T1000 (cell line): Measurements from ENCODE around the gene SQOR.
A peak's percentile ranks its signal among the peaks of the same experiment; 100 is the strongest.
"Not testable (repeated sequence)": the region's sequence is repeated elsewhere in the genome, so short reads cannot be mapped to it uniquely, and the experiment has no call there.

ENCODE experiments used
- DNase-seq: peaks from one replicate; lab custom pipeline; 2025; ENCODE audit warnings: mixed read lengths; lab: John Stamatoyannopoulos, UW

The SQOR gene

DNA sequence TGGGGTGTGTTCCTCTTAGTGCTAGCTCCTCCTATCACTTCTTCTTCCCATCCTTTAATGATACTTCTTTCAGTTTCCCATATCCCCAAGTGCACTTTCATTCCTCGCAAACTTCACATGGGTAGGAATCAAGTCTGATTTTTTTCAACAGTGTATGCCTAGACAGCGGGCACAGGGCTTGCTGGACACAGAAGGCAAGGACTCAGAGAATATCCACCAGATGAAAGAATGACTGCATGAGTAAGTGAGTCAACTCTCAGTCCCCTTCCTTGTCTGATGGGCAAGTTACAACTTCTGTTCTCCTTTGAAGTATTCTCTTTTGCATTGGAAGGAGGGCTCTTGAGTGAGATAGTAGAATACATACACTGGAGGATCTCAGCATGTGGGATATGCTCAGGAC is 3.1 kb upstream of the SQOR start:
- no peak for DNase-seq

DNA sequence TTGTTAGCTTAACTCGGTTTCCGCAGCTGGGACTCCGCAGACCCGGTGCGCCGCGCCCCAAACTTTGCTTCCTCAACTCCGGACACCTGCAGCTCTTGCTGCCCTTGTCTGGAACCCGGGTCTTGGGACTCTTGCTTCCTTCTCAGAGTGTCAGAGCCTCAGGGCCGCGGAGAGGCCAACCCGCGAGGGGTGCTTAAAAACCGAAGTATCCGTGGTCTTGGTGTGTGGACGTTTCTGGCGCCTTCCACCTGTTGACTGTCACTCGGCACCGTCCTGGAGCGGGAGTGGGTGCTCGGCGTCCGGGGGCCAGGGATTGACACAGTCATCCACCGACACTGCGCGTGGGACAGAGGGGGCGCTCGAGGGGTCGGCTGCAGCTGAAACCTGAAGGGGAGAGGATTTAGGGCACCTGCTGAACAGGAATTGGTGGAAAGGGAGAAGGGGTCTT is 386 bp downstream of the SQOR start:
- no peak for DNase-seq

DNA sequence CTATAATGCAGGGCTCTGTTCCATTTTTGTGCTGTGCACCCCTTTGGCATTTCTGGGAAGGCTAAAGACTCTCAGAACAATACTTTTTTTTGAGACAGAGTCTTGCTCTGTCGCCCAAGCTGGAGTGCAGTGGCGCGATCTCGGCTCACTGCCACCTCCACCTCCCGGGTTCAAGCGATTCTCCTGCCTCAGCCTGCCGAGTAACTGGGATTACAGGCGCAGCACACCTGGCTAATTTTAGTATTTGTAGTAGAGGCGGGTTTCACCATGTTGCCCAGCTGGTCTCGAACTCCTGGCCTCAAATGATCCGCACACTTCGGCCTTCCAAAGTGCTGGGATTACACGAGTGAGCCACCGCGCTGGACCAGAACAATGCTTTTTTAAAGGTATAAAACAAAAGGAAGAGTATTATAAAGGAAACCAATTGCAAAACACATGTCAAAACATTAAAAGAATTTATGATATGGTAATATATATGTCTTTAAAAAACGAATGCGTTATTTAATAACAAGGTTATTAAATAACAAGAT is 999 bp downstream of the SQOR start:
- no peak for DNase-seq

DNA sequence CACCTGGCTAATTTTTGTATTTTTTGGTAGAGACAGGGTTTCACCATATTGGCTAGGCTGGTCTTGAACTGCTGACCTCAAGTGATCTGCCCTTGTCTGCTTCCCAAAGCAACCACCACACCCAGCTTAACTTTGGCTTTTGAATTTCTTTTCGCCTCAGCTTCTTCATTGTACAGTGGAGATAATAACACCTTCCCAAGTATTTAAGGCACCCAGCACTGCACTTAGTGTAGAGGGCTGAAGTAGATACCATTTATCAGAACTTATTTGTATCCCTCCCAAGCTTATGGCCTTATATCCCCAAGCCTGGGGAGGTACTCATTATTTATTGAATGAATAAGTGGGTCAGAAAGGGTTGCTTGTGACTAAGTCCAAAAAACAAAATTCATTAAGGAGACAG is 2.3 kb downstream of the SQOR start:
- DNase-seq: no peak

DNA sequence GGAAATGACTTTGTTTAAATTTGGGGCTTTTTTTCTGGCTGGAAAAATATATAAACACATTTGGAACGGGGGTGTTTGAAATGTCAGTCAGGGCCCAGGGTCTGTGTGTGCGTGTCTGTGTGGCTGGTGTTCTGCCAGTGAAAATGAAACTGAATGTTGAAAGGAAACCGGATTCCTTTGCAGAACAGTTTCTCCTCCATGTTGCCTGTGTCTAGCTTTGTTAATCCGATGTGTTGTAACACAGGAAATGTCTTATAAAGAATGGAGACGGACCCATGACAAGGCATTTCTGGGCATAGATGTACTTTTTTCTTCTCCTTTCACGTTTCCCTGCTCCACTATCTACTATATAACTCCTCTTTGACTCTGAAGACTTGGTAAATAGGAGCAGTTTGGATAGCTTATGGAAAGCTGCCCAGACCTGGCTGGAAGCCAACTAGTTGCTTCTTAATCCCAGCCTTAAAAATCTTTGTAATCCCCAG is 2.8 kb downstream of the SQOR start:
- no peak for DNase-seq

DNA sequence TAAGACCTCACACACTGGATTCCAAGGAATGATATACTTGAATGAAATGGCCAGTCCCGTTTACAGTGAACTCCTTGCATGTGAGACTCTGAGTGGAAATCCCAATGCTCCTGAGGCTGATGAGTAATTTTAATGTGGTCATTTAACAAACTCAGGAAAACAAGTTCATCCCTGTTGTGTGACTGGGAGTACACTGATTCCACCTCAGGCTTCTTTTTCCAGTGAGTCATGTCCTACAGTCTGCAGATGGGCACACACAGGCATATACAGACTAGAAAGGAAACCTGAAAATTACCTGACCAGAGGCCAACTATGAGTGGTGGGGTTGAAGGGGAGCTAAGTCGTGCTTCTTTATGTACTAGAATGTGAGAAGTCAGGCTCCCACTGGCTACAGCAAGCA is 5.8 kb downstream of the SQOR start:
- DNase-seq: peak; percentile 18

DNA sequence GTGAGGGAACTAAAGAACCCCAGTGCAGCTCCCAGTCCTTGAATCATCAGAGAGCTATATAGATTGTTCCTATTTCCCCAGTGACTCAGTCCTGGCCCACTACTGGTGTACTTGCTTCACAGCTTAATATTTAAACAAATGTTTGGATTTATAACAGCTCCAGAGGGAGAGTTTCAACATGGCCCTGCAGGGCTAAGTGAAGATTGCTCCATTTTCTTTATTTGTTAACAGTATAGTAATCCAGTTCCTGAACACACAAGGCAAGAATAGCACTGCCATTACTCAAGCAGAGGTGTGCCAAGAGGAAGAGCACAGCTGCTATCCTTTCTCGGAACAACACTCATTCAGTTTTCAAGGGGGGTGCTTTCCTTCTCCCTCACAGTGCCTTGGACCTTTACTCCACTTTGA is 6.5 kb downstream of the SQOR start:
- peak; percentile 3 for DNase-seq

DNA sequence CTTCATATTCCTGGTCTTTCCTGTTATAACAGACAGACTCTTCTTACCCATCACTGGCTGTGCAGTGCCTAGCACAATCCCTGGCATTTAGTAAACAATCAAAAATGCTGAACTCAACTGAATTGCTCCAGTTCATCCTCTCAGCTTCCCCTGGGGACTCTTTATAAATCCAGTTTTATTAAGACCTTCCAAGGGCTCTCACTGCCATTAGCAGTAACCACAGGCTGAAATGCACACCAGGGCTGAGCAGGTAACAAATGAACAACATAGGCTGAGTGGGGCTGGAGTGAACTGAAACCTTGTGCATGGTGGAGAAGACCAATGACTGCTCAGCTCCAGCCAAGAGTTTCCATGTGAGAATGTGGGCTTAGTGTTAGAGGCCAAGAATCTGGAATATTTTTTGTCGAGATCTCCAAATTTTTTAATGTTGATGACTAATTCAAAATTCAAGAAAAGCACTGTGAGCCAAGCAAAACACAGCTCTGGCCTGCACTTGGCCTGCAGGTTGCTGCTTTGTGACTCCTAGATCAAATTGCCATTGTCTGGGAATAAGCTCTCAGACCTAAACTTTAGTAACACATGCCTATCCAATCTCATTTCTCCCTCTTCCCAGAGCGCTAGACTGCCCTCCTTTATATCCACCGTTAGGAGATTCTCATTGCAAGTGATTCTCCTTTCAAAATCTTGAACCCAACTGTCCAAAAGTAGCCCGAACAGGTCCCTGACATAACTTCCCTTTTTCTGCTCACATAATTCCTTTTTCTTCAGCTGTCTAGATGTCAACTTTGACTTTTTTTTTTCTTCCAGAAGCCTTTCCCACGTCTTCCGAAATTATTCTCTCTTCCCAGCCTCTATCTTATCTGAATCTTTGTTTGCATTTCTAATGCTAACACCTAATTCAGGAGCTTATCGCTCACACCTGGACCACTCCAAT is 7.4 kb downstream of the SQOR start:
- DNase-seq: no peak

DNA sequence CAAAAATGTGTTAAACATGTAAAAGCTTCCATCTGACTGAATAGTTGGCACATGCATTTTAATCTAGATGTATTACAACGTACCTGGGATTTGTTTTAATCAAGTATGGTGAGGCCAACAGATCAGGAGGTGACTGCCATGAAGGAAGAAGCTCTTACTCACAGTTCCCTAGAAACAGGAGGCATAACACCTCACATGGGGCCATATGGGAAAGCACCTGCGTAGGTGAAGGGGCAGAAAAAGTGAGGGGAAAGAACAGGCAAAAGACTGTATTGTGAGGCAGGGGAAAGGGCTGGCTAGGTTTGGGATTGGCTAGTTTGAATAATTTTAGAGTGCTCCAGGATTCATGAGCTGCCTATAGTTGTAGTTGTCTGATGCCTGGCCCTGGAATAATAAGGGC is 9.6 kb downstream of the SQOR start:
- no peak for DNase-seq

DNA sequence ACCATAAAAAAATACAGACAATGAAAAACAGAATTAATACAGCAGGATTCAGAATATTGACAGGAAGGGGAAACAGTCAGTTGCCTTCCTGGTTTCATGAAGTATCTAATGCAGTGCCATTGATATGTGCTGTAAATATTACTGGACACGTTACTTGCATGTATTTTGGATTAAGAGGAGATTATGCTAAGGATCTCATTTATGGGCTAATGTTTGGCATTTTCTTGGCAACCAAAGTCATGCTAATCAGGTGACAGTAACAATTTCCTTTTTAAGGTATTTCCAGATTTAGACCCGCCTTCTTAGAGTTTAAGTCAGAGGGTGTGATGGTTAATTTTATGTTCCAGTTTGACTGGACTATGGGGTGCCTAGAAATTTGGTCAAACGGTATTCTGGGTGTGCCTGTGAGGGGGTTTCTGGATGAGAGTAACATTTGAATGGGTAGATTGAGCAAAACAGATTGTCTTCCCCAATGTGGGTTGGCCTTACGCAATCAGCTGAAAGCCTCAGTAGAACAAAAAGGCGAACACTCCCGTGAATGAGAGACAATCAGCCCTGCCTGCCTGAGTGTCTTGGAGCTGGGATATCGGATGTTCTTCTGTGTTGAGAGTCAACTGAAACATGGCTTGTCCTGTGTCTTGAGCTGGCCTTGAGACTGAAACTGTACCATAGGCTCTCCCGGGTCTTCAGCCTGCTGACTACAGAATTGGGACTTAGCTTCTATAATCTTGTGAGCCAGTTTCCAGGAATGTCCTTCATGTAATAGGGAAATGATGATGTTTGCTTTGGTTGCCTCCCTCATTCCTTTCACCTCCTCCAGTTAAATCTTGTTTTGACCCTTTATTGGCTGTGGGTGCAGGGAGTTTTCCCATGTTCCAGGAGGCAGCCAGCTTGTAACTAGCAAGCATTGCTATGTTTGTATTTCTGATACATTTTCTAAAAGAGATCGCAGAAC is 10.5 kb downstream of the SQOR start:
- DNase-seq: no peak

DNA sequence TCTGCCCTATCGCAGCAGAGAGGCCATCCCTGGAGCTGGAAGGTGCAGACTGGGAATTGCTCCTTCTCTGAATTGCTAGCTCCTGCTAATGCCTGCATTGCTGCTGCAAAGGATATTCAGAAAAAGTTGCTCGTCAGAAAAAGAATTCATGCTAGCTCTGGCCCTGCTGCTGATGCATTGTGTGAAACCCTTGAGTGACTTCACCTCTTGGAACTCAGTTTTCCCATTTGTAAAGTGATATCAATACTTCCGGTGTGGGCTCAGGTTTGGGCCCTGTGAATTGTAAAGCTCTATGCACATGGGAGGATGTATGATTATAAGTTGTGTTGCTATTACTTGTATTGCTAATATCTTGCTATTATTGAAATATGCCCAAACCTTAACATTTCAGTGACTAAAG is 11.4 kb downstream of the SQOR start:
- DNase-seq: no peak

DNA sequence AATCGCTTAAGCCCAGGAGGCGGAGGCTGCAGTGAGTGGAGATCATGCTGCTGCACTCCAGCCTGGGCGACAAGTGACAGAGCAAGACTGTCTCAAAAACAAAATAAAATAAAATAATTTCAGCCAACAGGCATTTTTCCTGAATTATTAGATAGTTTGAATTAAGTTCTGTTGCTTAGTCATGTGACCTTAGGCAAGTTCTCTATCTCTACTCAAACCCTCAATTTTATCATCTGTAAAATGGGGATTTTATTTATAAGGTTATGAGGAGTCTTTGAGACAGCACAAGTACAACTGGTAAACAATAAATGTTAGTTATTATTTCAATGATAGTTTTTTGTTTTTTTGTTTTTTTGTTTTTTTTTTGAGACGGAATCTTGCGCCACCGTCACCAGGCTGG is 13.0 kb downstream of the SQOR start:
- no peak for DNase-seq

DNA sequence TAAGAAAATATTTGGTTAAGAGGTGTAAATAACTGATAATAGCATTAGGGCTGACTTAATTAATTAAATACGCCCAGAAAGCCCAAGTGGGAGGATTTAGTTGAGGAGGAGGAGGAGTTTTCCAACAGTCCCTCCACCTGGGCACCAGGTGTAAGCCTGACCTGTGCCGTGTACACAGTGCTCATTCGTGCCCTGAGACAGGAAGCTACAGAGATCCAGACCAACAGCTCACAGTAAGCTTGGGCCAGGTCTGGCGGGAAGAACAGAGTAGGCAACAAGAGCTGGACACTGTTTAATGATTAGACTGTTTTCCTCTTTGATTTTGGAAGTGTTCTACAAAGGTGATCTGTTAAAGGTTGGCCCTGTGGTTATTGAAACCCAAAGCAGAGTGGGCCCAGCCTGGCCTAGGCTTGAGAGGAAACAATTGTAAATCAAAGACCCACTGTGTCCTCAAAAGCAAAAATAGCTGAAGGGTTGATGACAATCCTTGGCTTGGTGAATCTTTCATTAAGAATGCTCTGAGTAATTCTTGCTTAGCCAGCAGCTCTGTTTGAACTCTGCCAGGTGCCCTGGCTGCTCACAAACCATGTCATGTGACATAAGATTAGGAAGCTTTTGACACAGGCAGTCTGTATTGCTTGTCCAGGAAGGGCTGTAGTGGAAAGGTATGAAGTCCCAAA is 13.8 kb downstream of the SQOR start:
- DNase-seq: peak; percentile 3

DNA sequence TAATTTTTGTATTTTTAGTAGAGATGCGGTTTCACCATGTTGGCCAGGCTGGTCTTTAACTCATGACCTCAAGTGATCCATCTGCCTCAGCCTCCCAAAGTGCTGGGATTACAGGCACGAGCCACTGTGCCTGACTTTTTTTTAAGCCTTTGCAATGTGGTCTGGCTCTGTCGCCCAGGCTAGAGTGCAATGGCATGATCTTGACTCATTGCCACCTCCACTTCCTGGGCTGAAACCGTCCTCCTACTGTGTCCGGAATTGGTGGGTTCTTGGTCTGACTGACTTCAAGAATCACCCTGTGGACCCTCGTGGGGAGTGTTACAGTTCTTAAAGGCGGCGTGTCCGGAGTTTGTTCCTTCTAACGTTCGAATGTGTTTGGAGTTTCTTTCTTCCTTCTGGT is 15.2 kb downstream of the SQOR start:
- DNase-seq: not testable (repeated sequence)

DNA sequence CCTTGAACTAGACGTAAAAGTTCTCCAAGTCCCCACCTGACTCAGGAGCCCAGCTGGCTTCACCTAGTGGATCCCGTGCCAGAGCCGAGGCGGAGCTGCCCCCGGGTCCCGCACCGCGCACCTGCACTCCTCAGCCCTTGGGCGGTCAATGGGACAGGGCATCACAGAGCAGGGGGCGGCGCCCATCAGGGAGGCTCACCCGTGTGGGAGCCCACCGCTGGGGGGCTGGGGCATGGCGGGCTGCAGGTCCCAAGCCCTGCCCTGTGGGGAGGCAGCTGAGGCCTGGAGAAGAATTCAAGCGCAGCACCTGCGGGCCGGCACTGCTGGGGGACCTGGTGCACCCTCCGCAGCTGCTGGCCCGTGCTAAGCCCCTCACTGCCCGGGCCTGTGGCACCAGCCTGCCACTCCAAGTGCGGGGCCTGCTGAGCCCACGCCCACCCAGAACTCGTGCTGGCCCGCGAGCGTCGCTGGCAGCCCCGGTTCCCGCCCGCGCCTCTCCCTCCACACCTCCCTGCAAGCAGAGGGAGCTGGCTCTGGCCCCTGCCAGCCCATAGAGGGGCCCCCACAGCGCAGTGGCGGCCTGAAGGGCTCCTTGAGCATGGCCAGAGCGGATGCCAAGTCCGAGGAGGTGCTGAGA is 16.2 kb downstream of the SQOR start:
- no peak for DNase-seq

DNA sequence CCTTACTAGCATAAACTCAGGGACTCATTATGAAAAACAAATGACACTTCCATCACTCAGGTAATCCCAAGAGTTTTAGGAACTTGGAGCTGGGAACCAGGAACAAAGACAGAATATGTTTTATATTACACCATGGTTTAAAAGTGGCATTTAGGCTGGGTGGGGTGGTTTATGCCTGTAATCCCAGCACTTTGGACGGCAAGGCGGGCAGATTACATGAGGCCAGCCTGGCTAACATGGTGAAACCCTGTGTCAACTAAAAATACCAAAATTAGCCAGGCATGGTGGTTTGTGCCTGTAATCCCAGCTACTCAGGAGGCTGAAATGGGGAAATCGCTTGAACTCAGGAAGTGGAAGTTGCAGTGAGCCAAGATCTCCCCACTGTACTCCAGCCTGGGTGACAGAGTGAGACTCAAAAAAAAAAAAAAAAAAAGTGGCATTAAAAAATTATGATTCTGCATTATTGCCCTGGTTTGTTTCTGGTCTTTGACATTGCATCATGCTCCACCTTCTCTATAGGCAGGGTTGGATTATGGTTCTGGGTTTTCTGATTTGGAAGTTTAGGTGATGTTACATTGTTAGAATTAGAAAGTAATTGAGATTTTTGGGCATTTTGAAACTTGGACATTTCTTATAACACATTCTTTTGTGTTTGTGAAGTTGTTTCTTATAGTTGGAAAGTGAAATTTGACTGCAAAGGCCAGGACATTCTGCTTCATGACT is 19.0 kb downstream of the SQOR start:
- no peak for DNase-seq

DNA sequence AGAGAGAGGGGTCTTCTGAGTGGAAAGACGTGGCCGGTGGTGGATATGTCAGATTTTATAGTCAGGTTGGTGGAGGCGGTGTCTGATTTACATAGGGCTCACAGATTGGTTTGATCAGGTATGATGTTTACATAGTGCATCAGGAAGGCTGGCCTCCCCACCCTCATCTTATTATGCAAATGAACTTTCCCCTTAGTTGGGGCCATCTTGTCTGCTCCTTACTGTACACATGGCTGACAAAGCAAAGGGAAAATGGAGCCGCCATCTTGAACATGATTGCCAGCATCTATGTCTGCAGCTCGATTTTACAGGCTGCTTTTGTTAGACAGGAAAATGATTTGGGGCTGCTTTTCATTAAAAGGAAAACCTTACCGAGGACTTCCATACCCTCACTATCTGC is 19.9 kb downstream of the SQOR start:
- DNase-seq: no peak

DNA sequence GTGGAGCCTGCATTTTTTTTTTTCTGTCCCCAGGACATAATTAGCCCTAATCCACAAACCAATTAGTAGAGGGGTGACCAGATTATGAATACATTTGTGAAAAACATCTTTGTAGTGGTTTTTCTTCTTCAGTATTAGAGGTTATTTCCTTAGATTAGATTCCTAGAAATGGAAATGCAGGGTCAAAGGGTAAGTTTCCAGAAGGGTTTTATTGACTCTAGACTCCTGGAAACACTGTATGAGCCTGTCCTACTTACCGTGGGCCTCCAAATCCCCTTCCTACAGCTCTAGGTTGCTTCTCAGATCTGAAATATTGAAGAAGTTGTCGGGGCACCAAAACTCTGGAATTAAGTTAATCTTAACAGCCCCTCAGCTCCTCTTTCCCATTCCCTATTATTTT is 22.4 kb downstream of the SQOR start:
- no peak for DNase-seq

DNA sequence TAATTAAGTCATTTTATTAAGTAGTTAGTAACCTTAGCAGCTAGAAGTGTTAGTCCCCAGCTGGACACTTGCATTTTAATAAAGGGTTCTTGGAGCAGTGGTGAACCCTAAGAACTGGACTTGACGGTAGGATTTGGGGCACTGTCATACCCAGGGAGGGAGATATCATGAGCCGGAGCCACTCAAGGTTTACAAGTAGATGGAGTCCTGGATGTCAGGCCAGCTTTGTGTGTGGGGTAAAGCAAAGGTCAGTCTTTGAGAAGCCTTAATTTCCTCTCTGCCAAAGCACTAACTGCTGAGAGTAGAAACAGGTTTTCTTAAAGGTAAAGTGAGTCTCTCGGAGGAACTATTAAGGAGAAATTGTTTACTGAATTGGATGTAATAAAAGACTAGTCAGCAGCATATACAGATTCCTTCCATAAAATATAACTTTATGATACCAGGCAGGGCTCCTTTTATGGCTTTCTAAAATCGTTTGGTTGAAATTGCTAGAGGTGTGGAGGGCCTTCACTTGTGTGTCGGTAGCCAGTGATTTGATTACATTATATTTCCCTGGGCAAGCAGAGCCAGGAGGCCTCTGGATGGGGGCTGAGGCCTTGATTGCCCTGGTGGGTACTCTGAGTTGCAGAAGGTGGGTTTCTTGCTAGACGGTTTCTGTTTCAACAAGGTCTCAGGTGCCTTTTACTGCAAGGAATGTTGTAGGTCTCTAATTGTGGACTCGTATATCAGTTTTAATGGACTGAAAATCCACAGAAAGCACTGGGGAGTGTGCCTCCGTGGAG is 23.1 kb downstream of the SQOR start:
- DNase-seq: no peak
